Measurements from ENCODE around the gene GABRB2.

GRCh38 chr5:161306351-161306995 is 240.1 kb downstream of the GABRB2 start:
- TF ChIP-seq CTCF (IDR thresholded peaks at IDR 0.05 in 2 of 3, conservative IDR thresholded peaks at IDR 0.05 in 1 of 3; ENCODE audit: borderline replicate concordance in 1 of 3, insufficient read depth in 1 of 3, low read depth in 2 of 3, low read length in 2 of 3) (no peak), POLR2A (IDR thresholded peaks at IDR 0.05; ENCODE audit: borderline replicate concordance, extremely low read depth, insufficient read depth, insufficient read length) (no peak), ZBTB33 (IDR thresholded peaks at IDR 0.05; ENCODE audit: extremely low read depth, insufficient replicate concordance, low read length) (no peak), EZH2 (IDR thresholded peaks at IDR 0.05) (no peak), POLR2AphosphoS5 (IDR thresholded peaks at IDR 0.05; ENCODE audit: low read depth, low read length) (no peak), SRF (IDR thresholded peaks at IDR 0.05; ENCODE audit: low read depth) (no peak), MAX (IDR thresholded peaks at IDR 0.05) (no peak), RAD21 (IDR thresholded peaks at IDR 0.05; ENCODE audit: low read depth) (no peak), ZNF274 (IDR thresholded peaks at IDR 0.05; ENCODE audit: low read depth, low read length) (no peak), SIN3A (IDR thresholded peaks at IDR 0.05; ENCODE audit: low read depth) (no peak), CEBPB (IDR thresholded peaks at IDR 0.05; ENCODE audit: low read depth) (no peak), ATF3 (IDR thresholded peaks at IDR 0.05) (no peak), JUND (IDR thresholded peaks at IDR 0.05) (no peak), REST (IDR thresholded peaks at IDR 0.05; ENCODE audit: low read depth) (no peak)
